ENCODE measurements around the gene ADA.

DNA sequence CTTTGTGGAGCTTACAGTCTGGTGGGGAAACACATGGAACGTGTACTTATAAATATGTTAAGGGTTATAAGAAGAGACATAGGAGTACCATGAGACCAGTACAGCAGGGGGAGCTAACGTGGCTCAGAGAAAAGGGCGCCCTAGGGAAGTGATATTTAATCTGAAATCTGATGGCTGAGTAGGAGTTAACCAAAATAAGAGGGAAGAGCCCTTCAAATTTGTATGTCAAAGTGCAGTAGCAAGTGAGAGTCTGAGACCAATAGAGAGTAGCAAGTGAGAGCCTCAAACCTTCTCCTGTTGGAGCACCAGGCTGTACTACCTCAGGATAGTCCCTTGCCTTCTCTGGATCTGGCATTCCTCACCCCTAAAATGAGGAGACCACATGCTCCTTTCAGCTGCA is 75.2 kb downstream of the ADA start:
- TF ChIP-seq, protein P1, sequence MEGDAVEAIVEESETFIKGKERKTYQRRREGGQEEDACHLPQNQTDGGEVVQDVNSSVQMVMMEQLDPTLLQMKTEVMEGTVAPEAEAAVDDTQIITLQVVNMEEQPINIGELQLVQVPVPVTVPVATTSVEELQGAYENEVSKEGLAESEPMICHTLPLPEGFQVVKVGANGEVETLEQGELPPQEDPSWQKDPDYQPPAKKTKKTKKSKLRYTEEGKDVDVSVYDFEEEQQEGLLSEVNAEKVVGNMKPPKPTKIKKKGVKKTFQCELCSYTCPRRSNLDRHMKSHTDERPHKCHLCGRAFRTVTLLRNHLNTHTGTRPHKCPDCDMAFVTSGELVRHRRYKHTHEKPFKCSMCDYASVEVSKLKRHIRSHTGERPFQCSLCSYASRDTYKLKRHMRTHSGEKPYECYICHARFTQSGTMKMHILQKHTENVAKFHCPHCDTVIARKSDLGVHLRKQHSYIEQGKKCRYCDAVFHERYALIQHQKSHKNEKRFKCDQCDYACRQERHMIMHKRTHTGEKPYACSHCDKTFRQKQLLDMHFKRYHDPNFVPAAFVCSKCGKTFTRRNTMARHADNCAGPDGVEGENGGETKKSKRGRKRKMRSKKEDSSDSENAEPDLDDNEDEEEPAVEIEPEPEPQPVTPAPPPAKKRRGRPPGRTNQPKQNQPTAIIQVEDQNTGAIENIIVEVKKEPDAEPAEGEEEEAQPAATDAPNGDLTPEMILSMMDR (conservative IDR thresholded peaks at IDR 0.05; ENCODE audit: low read depth, low read length) = peak; percentile 70
- TF ChIP-seq EZH2 (IDR thresholded peaks at IDR 0.05; ENCODE audit: low read length, unreplicated experiment) = no peak
- no peak for TF ChIP-seq EZH2phosphoT487 (IDR thresholded peaks at IDR 0.05; ENCODE audit: borderline replicate concordance, low read length)
